HepG2 (cell line): Measurements from ENCODE around the gene CCDC80. TPM values are rescaled to one million over a fixed set of nuclear protein-coding genes. Genes with fewer than 3 reads are reported as not detected.

Source experiments
- KDM4B ChIP-seq: sonication (generic); formaldehyde crosslinking; IDR thresholded peaks from 2 replicates; pipeline ENCODE4 v1.4.0; 2020; ENCODE audit warnings: missing genetic modification reagents
- MED8 ChIP-seq: sonication (generic); formaldehyde crosslinking; IDR thresholded peaks from 2 replicates; pipeline ENCODE4 v1.8.1; 2023; ENCODE audit warnings: mild to moderate bottlenecking, missing genetic modification reagents; ENCODE audit not compliant: insufficient replicate concordance
- MTF2 ChIP-seq: sonication (generic); formaldehyde crosslinking; IDR thresholded peaks from 2 replicates; pipeline ENCODE4 v1.5.0; 2020; ENCODE audit warnings: missing genetic modification reagents, borderline replicate concordance
- NCOA1 ChIP-seq: sonication (generic); formaldehyde crosslinking; IDR thresholded peaks from 2 replicates; pipeline ENCODE4 v1.9.0; 2021; ENCODE audit warnings: missing genetic modification reagents
- PAF1 ChIP-seq: IDR thresholded peaks from 2 replicates; pipeline ENCODE4 v1.6.1; 2016; ENCODE audit warnings: missing genetic modification reagents, missing compliant biosample characterization
- PAX8 ChIP-seq: sonication (generic); formaldehyde crosslinking; IDR thresholded peaks from 2 replicates; pipeline ENCODE4 v1.8.0; 2022; ENCODE audit warnings: mild to moderate bottlenecking, missing genetic modification reagents, borderline replicate concordance
- PHB2 ChIP-seq: fragments of 450-650 bp; IDR thresholded peaks from 2 replicates; pipeline ENCODE4 v1.6.1; 2018; ENCODE audit not compliant: partially characterized antibody
- ZNF547 ChIP-seq: sonication (generic); formaldehyde crosslinking; IDR thresholded peaks from 2 replicates; pipeline ENCODE4 v1.5.1; 2020; ENCODE audit warnings: mild to moderate bottlenecking, missing genetic modification reagents
- ZNF678 ChIP-seq: sonication (generic); formaldehyde crosslinking; IDR thresholded peaks from 2 replicates; pipeline ENCODE4 v1.4.0; 2020; ENCODE audit warnings: mild to moderate bottlenecking, missing genetic modification reagents
- ZNF746 ChIP-seq: sonication (generic); formaldehyde crosslinking; IDR thresholded peaks from 2 replicates; pipeline ENCODE4 v1.8.0; 2022; ENCODE audit warnings: mild to moderate bottlenecking, missing genetic modification reagents
- ZNF761 ChIP-seq: sonication (generic); formaldehyde crosslinking; conservative IDR thresholded peaks from 2 replicates; pipeline ENCODE4 v1.4.0; 2020; ENCODE audit warnings: mild to moderate bottlenecking, missing genetic modification reagents
- ZNF839 ChIP-seq: sonication (generic); formaldehyde crosslinking; IDR thresholded peaks from 2 replicates; pipeline ENCODE4 v1.4.0; 2020; ENCODE audit warnings: missing genetic modification reagents, mild to moderate bottlenecking, borderline replicate concordance
- ZSCAN30 ChIP-seq: sonication (generic); formaldehyde crosslinking; IDR thresholded peaks from 2 replicates; pipeline ENCODE4 v1.5.0; 2020; ENCODE audit warnings: mild to moderate bottlenecking, missing genetic modification reagents
- polyA plus RNA-seq, 8 experiments: library from polyadenylated mRNA; depleted of rRNA in 3 of 8; stranded (reverse) in 7 of 8; unstranded in 1 of 8; fragments of >200 nt; fragmentation: Illumina TruSeq in 4 of 8; extraction: Trizol in 4 of 8; gene quantifications; 2 replicates each; pipeline versions ENCODE4 v1.2.1 to v1.2.3, GENCODE V29; 2011 to 2016; ENCODE audit warnings: low read depth in 4 of 8, missing spikeins in 1 of 8, mixed read lengths in 1 of 8; ENCODE audit not compliant: insufficient read depth in 1 of 8
- total RNA-seq, 5 experiments: library from RNA; depleted of rRNA; stranded (reverse); fragments of >200 nt; fragmentation: Illumina TruSeq; extraction: Trizol; gene quantifications; 2 replicates each; pipeline ENCODE4 v1.2.3, GENCODE V29; 2016; ENCODE audit warnings: low read depth in 1 of 5
- TF ChIP-seq, protein P1 (sequence below): sonication (generic); formaldehyde crosslinking; IDR thresholded peaks from 2 replicates; pipeline ENCODE4 v1.4.0; 2020; ENCODE audit warnings: mild to moderate bottlenecking, missing genetic modification reagents
- TF ChIP-seq, protein P2 (sequence below): sonication (generic); formaldehyde crosslinking; IDR thresholded peaks from 2 replicates; pipeline ENCODE4 v1.9.0; 2021; ENCODE audit warnings: missing genetic modification reagents, mild to moderate bottlenecking, borderline replicate concordance
- TF ChIP-seq, protein P3 (sequence below): sonication (generic); formaldehyde crosslinking; conservative IDR thresholded peaks from 2 replicates; pipeline ENCODE4 v1.4.0; 2020; ENCODE audit warnings: missing genetic modification reagents
- TF ChIP-seq, protein P4 (sequence below): sonication (generic); formaldehyde crosslinking; IDR thresholded peaks from 2 replicates; pipeline ENCODE4 v1.8.1; 2022; ENCODE audit warnings: mild to moderate bottlenecking, missing genetic modification reagents
- TF ChIP-seq, protein P5 (sequence below): sonication (generic); formaldehyde crosslinking; IDR thresholded peaks from 2 replicates; pipeline ENCODE4 v1.4.0; 2020; ENCODE audit warnings: missing genetic modification reagents, mild to moderate bottlenecking, borderline replicate concordance
- TF ChIP-seq, protein P6 (sequence below): sonication (generic); formaldehyde crosslinking; IDR thresholded peaks from 2 replicates; pipeline ENCODE4 v1.8.0; 2022; ENCODE audit warnings: mild to moderate bottlenecking, missing genetic modification reagents, moderate library complexity

Gene CCDC80
- total and polyA plus RNA-seq, 2 of the 13 experiments (the other 11 are each of a cell fraction or from before 2014, with no cell fraction given) = not detected

DNA sequence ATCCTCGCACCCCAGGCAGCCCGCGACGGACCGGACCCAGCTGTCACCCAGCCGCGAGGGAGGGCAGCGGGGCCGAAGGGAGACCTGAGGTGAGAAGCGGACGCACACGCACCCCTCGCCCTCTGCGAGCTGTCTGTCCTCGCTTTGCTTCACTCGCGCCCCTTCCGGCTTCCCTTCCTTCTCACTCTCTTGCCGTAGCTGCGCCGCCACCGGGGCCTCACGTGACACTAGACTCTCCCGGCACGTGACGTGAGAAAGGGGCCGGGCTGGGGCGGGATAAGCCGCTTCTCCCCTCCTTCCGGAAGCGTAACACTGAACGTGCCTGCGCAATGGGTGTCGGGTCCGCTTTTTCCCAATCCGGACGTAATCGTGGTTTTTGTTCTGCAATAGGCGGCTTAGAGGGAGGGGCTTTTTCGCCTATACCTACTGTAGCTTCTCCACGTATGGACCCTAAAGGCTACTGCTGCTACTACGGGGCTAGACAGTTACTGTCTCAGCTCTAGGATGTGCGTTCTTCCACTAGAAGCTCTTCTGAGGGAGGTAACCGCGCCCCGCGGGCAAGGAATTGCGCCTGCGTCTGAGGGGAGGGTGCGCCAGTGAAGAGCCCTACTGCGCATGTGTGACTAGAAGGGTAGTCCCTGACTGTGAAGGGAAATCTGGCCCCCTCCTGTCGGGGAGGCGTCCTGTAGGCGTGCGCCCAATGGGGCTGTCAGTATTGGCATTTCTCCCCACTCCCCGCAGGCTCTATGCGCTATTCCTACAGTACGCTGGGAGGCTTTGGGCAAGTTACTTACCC lies 79.0 kb downstream of the CCDC80 start, which contains the start of the genes ATG3 and SLC35A5 (continued):
- TF ChIP-seq, protein P1, sequence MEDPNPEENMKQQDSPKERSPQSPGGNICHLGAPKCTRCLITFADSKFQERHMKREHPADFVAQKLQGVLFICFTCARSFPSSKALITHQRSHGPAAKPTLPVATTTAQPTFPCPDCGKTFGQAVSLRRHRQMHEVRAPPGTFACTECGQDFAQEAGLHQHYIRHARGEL (CRISPR knock-in tag) = no peak
- TF ChIP-seq, protein P2, sequence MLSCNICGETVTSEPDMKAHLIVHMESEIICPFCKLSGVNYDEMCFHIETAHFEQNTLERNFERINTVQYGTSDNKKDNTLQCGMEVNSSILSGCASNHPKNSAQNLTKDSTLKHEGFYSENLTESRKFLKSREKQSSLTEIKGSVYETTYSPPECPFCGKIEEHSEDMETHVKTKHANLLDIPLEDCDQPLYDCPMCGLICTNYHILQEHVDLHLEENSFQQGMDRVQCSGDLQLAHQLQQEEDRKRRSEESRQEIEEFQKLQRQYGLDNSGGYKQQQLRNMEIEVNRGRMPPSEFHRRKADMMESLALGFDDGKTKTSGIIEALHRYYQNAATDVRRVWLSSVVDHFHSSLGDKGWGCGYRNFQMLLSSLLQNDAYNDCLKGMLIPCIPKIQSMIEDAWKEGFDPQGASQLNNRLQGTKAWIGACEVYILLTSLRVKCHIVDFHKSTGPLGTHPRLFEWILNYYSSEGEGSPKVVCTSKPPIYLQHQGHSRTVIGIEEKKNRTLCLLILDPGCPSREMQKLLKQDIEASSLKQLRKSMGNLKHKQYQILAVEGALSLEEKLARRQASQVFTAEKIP = no peak
- TF ChIP-seq, protein P3, sequence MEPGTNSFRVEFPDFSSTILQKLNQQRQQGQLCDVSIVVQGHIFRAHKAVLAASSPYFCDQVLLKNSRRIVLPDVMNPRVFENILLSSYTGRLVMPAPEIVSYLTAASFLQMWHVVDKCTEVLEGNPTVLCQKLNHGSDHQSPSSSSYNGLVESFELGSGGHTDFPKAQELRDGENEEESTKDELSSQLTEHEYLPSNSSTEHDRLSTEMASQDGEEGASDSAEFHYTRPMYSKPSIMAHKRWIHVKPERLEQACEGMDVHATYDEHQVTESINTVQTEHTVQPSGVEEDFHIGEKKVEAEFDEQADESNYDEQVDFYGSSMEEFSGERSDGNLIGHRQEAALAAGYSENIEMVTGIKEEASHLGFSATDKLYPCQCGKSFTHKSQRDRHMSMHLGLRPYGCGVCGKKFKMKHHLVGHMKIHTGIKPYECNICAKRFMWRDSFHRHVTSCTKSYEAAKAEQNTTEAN (CRISPR knock-in tag) = 0 out of 2 replicates have a peak, but pooled peaks have one; percentile 9
- TF ChIP-seq ZSCAN30 (CRISPR knock-in tag) = peak; percentile 68; the same call in 1 of the 2 replicates
- TF ChIP-seq PAF1 (CRISPR knock-in tag) = no peak
- TF ChIP-seq, protein P4, sequence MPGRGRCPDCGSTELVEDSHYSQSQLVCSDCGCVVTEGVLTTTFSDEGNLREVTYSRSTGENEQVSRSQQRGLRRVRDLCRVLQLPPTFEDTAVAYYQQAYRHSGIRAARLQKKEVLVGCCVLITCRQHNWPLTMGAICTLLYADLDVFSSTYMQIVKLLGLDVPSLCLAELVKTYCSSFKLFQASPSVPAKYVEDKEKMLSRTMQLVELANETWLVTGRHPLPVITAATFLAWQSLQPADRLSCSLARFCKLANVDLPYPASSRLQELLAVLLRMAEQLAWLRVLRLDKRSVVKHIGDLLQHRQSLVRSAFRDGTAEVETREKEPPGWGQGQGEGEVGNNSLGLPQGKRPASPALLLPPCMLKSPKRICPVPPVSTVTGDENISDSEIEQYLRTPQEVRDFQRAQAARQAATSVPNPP (CRISPR knock-in tag) = peak; percentile 92
- peak; percentile 86 for TF ChIP-seq ZNF746 (CRISPR knock-in tag)
- TF ChIP-seq ZNF839 (CRISPR knock-in tag) = no peak
- no peak; the same call in 1 of the 2 replicates for TF ChIP-seq KDM4B (CRISPR knock-in tag)
- TF ChIP-seq ZNF547 (CRISPR knock-in tag) = no peak; the same call in 1 of the 2 replicates
- TF ChIP-seq PAX8 (CRISPR knock-in tag) = no peak
- peak; percentile 58 for TF ChIP-seq MED8
- TF ChIP-seq PHB2 = no peak
- TF ChIP-seq, protein P5, sequence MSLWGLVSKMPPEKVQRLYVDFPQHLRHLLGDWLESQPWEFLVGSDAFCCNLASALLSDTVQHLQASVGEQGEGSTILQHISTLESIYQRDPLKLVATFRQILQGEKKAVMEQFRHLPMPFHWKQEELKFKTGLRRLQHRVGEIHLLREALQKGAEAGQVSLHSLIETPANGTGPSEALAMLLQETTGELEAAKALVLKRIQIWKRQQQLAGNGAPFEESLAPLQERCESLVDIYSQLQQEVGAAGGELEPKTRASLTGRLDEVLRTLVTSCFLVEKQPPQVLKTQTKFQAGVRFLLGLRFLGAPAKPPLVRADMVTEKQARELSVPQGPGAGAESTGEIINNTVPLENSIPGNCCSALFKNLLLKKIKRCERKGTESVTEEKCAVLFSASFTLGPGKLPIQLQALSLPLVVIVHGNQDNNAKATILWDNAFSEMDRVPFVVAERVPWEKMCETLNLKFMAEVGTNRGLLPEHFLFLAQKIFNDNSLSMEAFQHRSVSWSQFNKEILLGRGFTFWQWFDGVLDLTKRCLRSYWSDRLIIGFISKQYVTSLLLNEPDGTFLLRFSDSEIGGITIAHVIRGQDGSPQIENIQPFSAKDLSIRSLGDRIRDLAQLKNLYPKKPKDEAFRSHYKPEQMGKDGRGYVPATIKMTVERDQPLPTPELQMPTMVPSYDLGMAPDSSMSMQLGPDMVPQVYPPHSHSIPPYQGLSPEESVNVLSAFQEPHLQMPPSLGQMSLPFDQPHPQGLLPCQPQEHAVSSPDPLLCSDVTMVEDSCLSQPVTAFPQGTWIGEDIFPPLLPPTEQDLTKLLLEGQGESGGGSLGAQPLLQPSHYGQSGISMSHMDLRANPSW (CRISPR knock-in tag) = peak; percentile 76
- no peak for TF ChIP-seq MTF2 (CRISPR knock-in tag)
- TF ChIP-seq ZNF678 (CRISPR knock-in tag) = no peak
- no peak for TF ChIP-seq NCOA1 (CRISPR knock-in tag)
- TF ChIP-seq ZNF761 = no peak
- TF ChIP-seq, protein P6, sequence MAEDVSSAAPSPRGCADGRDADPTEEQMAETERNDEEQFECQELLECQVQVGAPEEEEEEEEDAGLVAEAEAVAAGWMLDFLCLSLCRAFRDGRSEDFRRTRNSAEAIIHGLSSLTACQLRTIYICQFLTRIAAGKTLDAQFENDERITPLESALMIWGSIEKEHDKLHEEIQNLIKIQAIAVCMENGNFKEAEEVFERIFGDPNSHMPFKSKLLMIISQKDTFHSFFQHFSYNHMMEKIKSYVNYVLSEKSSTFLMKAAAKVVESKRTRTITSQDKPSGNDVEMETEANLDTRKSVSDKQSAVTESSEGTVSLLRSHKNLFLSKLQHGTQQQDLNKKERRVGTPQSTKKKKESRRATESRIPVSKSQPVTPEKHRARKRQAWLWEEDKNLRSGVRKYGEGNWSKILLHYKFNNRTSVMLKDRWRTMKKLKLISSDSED (CRISPR knock-in tag) = no peak
